Keratinocyte (primary cell): Measurements from ENCODE around the gene POLR1B. TPM values are rescaled to one million over a fixed set of nuclear protein-coding genes. Genes with fewer than 3 reads are reported as not detected.

ENCODE experiments used
- DNase-seq: peaks from one replicate; pipeline ENCODE4 v3.0.0-alpha.2; 2011; ENCODE audit warnings: low read depth, missing footprints, low spot score
- FAIRE-seq: peaks from 2 replicates; lab custom pipeline; 2011; peaks lifted over from hg19 to GRCh38; lab: Jason Lieb, UNC
- H2AFZ ChIP-seq: 2 replicates; pipeline ENCODE4 v1.6.0; 2012; ENCODE audit warnings: low read length, control low read depth, inconsistent platforms; ENCODE audit not compliant: control insufficient read depth
- H3K27ac ChIP-seq: 2 replicates; pipeline ENCODE4 v1.5.1; 2011; ENCODE audit warnings: low read length; ENCODE audit not compliant: control insufficient read depth, insufficient read depth
- H3K27me3 ChIP-seq: 3 replicates; pipeline ENCODE4 v1.6.0; 2011; ENCODE audit warnings: low read length; ENCODE audit not compliant: control insufficient read depth, insufficient read depth; ENCODE audit errors: extremely low read depth
- H3K36me3 ChIP-seq, 2 experiments: 2 replicates in 1 of 2; 3 replicates in 1 of 2; pipeline ENCODE4 v1.5.1; 2011; ENCODE audit warnings: low read length in 2 of 2, mild to moderate bottlenecking in 1 of 2; ENCODE audit not compliant: control insufficient read depth in 2 of 2, insufficient read depth in 2 of 2; ENCODE audit errors: extremely low read depth in 1 of 2
- H3K4me1 ChIP-seq: 3 replicates; pipeline ENCODE4 v1.5.1; 2011; ENCODE audit warnings: low read length; ENCODE audit not compliant: control insufficient read depth, insufficient read depth; ENCODE audit errors: extremely low read depth
- H3K4me2 ChIP-seq: 3 replicates; pipeline ENCODE4 v1.6.0; 2011; ENCODE audit warnings: low read depth, low read length; ENCODE audit not compliant: control insufficient read depth, insufficient read depth; ENCODE audit errors: extremely low read depth
- H3K4me3 ChIP-seq, 3 experiments: fragments of 200-600 bp in 1 of 3; sonication (generic) in 1 of 3; 2 replicates in 2 of 3; 3 replicates in 1 of 3; pipeline ENCODE4 v1.5.1; 2011 to 2016; ENCODE audit warnings: low read length in 3 of 3, mild to moderate bottlenecking in 3 of 3, control low read depth in 2 of 3, inconsistent platforms in 1 of 3, low read depth in 1 of 3, mixed read lengths in 1 of 3, mixed run types in 1 of 3, moderate library complexity in 1 of 3; ENCODE audit not compliant: control insufficient read depth in 2 of 3, insufficient read depth in 2 of 3; ENCODE audit errors: extremely low read depth in 1 of 3
- H3K79me2 ChIP-seq: 2 replicates; pipeline ENCODE4 v1.6.0; 2012; ENCODE audit warnings: low read length; ENCODE audit not compliant: control insufficient read depth, insufficient read depth
- H3K9ac ChIP-seq: 3 replicates; pipeline ENCODE4 v1.6.0; 2011; ENCODE audit warnings: low read length; ENCODE audit not compliant: control insufficient read depth, insufficient read depth; ENCODE audit errors: extremely low read depth
- H3K9me1 ChIP-seq: 3 replicates; pipeline ENCODE4 v1.6.0; 2011; ENCODE audit warnings: low read length; ENCODE audit not compliant: control insufficient read depth, insufficient read depth; ENCODE audit errors: extremely low read depth
- H3K9me3 ChIP-seq: 2 replicates; pipeline ENCODE4 v1.5.1; 2012; ENCODE audit warnings: low read depth, low read length; ENCODE audit not compliant: control insufficient read depth
- H4K20me1 ChIP-seq: 3 replicates; pipeline ENCODE4 v1.6.0; 2011; ENCODE audit warnings: low read length; ENCODE audit not compliant: control insufficient read depth, insufficient read depth; ENCODE audit errors: extremely low read depth
- EZH2 ChIP-seq: IDR thresholded peaks from one replicate; pipeline ENCODE4 v1.6.1; 2012; ENCODE audit warnings: inconsistent platforms, mild to moderate bottlenecking, low read length, moderate library complexity
- dilution Hi-C: fragments of 300-500 bp; cut with MboI; formaldehyde crosslinking; loops from one replicate; pipeline ENCODE4 v1.7.0; 2020; ENCODE audit warnings: low sequenced_read_pairs; ENCODE audit not compliant: extremely low pct_ligation_motif_present
- polyA plus RNA-seq, 5 experiments: library from polyadenylated mRNA; depleted of rRNA in 3 of 5; stranded (reverse) in 3 of 5; stranded (forward) in 1 of 5; unstranded in 1 of 5; fragments of >200 nt; gene quantifications; 1 replicate in 1 of 5; 2 replicates in 3 of 5; 3 replicates in 1 of 5; pipeline versions ENCODE4 v1.2.1 to v1.2.3, GENCODE V29; 2011 to 2012; ENCODE audit warnings: missing spikeins in 2 of 5, low read depth in 1 of 5, low replicate concordance in 1 of 5
- TF ChIP-seq, protein P1 (sequence below), 3 experiments: IDR thresholded peaks in 1 of 3; conservative IDR thresholded peaks in 1 of 3; optimal IDR thresholded peaks in 1 of 3; 2 replicates in 2 of 3; 3 replicates in 1 of 3; pipeline versions ENCODE3 to v1.5.1; 2011; ENCODE audit warnings: low read length in 3 of 3, mild to moderate bottlenecking in 3 of 3, moderate library complexity in 2 of 3, control low read depth in 1 of 3, inconsistent platforms in 1 of 3; ENCODE audit not compliant: insufficient read depth in 2 of 3; ENCODE audit errors: extremely low read depth in 1 of 3

The POLR1B gene
- polyA plus RNA-seq, 1 donor (not counting 4 experiments of a cell fraction or from before 2014, with no cell fraction given) = 31.9 TPM

DNA sequence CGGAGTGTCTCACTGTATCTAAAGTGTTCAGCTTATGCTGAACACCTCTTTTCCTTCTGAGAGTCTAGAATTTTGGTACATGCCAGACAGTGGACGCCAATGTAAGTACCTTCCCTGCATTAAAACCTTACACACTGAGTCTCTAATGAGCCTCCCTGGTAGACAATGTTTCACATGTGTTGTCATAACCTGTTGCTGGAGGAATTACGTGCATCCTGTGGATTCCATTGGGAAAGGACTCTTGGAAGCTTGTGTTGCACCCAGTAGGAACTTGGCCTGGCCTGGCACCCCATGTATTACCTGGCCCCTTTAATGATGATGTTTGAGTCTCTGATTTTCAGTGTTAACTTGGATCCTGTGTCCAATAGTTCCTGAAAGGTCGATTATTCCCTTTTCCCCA is 62.7 kb downstream of the POLR1B start:
- H3K36me3 ChIP-seq = no peaks in the 10 kb centered on the region
- H3K27ac ChIP-seq = no peak overlapping the region
- TF ChIP-seq EZH2 = no peak
- TF ChIP-seq, protein P1, sequence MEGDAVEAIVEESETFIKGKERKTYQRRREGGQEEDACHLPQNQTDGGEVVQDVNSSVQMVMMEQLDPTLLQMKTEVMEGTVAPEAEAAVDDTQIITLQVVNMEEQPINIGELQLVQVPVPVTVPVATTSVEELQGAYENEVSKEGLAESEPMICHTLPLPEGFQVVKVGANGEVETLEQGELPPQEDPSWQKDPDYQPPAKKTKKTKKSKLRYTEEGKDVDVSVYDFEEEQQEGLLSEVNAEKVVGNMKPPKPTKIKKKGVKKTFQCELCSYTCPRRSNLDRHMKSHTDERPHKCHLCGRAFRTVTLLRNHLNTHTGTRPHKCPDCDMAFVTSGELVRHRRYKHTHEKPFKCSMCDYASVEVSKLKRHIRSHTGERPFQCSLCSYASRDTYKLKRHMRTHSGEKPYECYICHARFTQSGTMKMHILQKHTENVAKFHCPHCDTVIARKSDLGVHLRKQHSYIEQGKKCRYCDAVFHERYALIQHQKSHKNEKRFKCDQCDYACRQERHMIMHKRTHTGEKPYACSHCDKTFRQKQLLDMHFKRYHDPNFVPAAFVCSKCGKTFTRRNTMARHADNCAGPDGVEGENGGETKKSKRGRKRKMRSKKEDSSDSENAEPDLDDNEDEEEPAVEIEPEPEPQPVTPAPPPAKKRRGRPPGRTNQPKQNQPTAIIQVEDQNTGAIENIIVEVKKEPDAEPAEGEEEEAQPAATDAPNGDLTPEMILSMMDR (optimal IDR thresholded peaks at IDR 0.05 in 1 of 3, IDR thresholded peaks at IDR 0.05 in 1 of 3, conservative IDR thresholded peaks at IDR 0.05 in 1 of 3; ENCODE audit: extremely low read depth in 1 of 3, insufficient read depth in 2 of 3, low read length in 3 of 3) = no peak
- no peak overlapping the region for H2AFZ ChIP-seq
- dilution Hi-C loops = no loop called here
- FAIRE-seq (no peak), DNase-seq (no peak)
- no peaks in the 10 kb centered on the region for H3K9me1 ChIP-seq
- H4K20me1 ChIP-seq = no peaks in the 10 kb centered on the region
- H3K79me2 ChIP-seq = no peaks in the 10 kb centered on the region
- no peak overlapping the region for H3K4me2 ChIP-seq
- no peak overlapping the region for H3K4me3 ChIP-seq
- no peaks in the 10 kb centered on the region for H3K27me3 ChIP-seq
- no peaks in the 10 kb centered on the region for H3K9me3 ChIP-seq
- no peak overlapping the region for H3K9ac ChIP-seq
- peaks cover 22% of the 10 kb centered on the region for H3K4me1 ChIP-seq

DNA sequence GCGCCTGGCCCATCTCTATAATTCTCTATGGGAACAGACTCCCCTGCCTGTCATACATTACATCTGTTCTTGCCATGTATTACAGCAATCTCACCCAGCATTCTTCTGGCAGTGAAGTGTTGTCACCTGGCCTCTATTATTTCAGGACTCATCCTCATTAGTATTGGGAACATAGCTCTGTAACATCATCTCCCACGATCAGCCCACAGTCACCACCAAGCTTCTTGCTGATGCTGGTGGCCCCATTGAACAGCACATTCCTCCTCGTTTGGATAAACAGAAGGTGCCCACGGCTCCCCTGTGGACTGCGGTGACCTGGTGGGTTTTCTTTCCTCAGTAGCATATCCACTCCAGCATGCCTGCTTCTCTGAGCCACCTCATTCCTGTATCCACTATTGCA is 63.7 kb downstream of the POLR1B start:
- Histone ChIP-seq H4K20me1 (no peaks in the 10 kb centered on the region), H3K9ac (no peak overlapping the region), H3K36me3 (no peaks in the 10 kb centered on the region), H3K4me1 (peaks cover 12% of the 10 kb centered on the region), H3K4me2 (no peak overlapping the region), H3K27ac (no peak overlapping the region), H3K4me3 (no peak overlapping the region), H3K9me1 (no peaks in the 10 kb centered on the region), H2AFZ (no peak overlapping the region), H3K79me2 (no peaks in the 10 kb centered on the region), H3K27me3 (no peaks in the 10 kb centered on the region), H3K9me3 (no peaks in the 10 kb centered on the region)
- no peak for DNase-seq
- no peak for TF ChIP-seq EZH2
- TF ChIP-seq, protein P1 (optimal IDR thresholded peaks at IDR 0.05 in 1 of 3, IDR thresholded peaks at IDR 0.05 in 1 of 3, conservative IDR thresholded peaks at IDR 0.05 in 1 of 3; ENCODE audit: extremely low read depth in 1 of 3, insufficient read depth in 2 of 3, low read length in 3 of 3) = no peak
- no peak for FAIRE-seq
- dilution Hi-C loops = no loop called here
